Liver (tissue), 9 donors: Measurements from ENCODE around the gene SLC25A1. TPM values are rescaled to one million over a fixed set of nuclear protein-coding genes. Genes with fewer than 3 reads are reported as not detected.

ENCODE experiments used
- DNase-seq: peaks from one replicate; pipeline ENCODE4 v3.0.0-alpha.2; 2017; ENCODE audit warnings: low spot score
- H3K27ac ChIP-seq, 2 donors: one replicate each; pipeline ENCODE4 v1.7.0; 2013; ENCODE audit warnings: inconsistent platforms in 2 of 2, low read length in 2 of 2, control low read depth in 1 of 2, low read depth in 1 of 2, mild to moderate bottlenecking in 1 of 2
- H3K27me3 ChIP-seq, 4 donors: one replicate each; pipeline versions ENCODE4 v1.6.1 to v1.7.0; 2013; ENCODE audit warnings: low read length in 3 of 4, inconsistent platforms in 1 of 4, mild to moderate bottlenecking in 1 of 4, moderate library complexity in 1 of 4; ENCODE audit not compliant: control insufficient read depth in 4 of 4, insufficient read depth in 4 of 4
- H3K36me3 ChIP-seq, 4 donors: one replicate each; pipeline versions ENCODE4 v1.6.1 to v1.7.0; 2013; ENCODE audit warnings: low read length in 3 of 4, mild to moderate bottlenecking in 3 of 4, low read depth in 1 of 4, moderate library complexity in 1 of 4; ENCODE audit not compliant: control insufficient read depth in 4 of 4, insufficient read depth in 3 of 4
- H3K4me1 ChIP-seq, 4 donors: one replicate each; pipeline versions ENCODE4 v1.6.1 to v1.7.0; 2013; ENCODE audit warnings: low read length in 3 of 4, mild to moderate bottlenecking in 3 of 4, moderate library complexity in 1 of 4; ENCODE audit not compliant: control insufficient read depth in 4 of 4, insufficient read depth in 4 of 4
- H3K4me3 ChIP-seq, 3 donors: one replicate each; pipeline versions ENCODE4 v1.6.1 to v1.7.0; 2013; ENCODE audit warnings: low read length in 3 of 3, control low read depth in 1 of 3, low read depth in 1 of 3, mild to moderate bottlenecking in 1 of 3
- H3K9ac ChIP-seq, 2 donors: one replicate each; pipeline ENCODE4 v1.7.0; 2013; ENCODE audit warnings: low read length in 2 of 2, mild to moderate bottlenecking in 2 of 2, moderate library complexity in 2 of 2, control low read depth in 1 of 2, low read depth in 1 of 2
- H3K9me3 ChIP-seq, 4 donors: one replicate each; pipeline versions ENCODE4 v1.6.1 to v1.7.0; 2013; ENCODE audit warnings: low read length in 3 of 4; ENCODE audit not compliant: control insufficient read depth in 4 of 4
- EGR1 ChIP-seq, 2 donors: IDR thresholded peaks; 2 replicates each; pipeline ENCODE4 v1.6.1; 2016 to 2018; ENCODE audit warnings: antibody characterized with exemption in 2 of 2, low read depth in 2 of 2
- GABPA ChIP-seq, 2 donors: IDR thresholded peaks in 1 of 2; conservative IDR thresholded peaks in 1 of 2; 2 replicates each; pipeline ENCODE4 v1.6.1; 2016; ENCODE audit warnings: antibody characterized with exemption in 2 of 2, mild to moderate bottlenecking in 1 of 2, moderate library complexity in 1 of 2
- HNF4A ChIP-seq, 2 donors: conservative IDR thresholded peaks; 2 replicates each; pipeline ENCODE4 v1.6.1; 2016; ENCODE audit warnings: antibody characterized with exemption in 2 of 2, mild to moderate bottlenecking in 2 of 2
- HNF4G ChIP-seq: IDR thresholded peaks from 2 replicates; pipeline ENCODE4 v1.6.1; 2016; ENCODE audit warnings: antibody characterized with exemption
- JUND ChIP-seq, 2 donors: IDR thresholded peaks; 2 replicates each; pipeline ENCODE4 v1.6.1; 2016; ENCODE audit warnings: antibody characterized with exemption in 2 of 2
- RAD21 ChIP-seq, 2 donors: IDR thresholded peaks; 2 replicates each; pipeline ENCODE4 v1.6.1; 2016; ENCODE audit warnings: antibody characterized with exemption in 2 of 2, mild to moderate bottlenecking in 2 of 2
- SP1 ChIP-seq: IDR thresholded peaks from 2 replicates; pipeline ENCODE4 v1.6.1; 2018; ENCODE audit warnings: antibody characterized with exemption, mild to moderate bottlenecking
- YY1 ChIP-seq: IDR thresholded peaks from 2 replicates; pipeline ENCODE4 v1.6.1; 2016; ENCODE audit warnings: antibody characterized with exemption, mild to moderate bottlenecking
- WGBS: extraction: QIAGEN DNeasy Blood & Tissue Kit; methylation state at CpG from one replicate; pipeline ENCODE4 v1.1.7; 2013; 5-methylcytosine and 5-hydroxymethylcytosine counted together
- polyA plus RNA-seq, 2 donors: library from polyadenylated mRNA; stranded (reverse) in 1 of 2; unstranded in 1 of 2; fragments of 200-250 nt in 1 of 2; fragments of >200 nt in 1 of 2; fragmentation: Nextera tagmentation in 1 of 2; extraction: Ambion mirVana in 1 of 2; gene quantifications; one replicate each; pipeline versions ENCODE4 v1.2.1 to v1.2.3, GENCODE V29; 2013 to 2015
- total RNA-seq, 2 donors: library from RNA; depleted of rRNA; stranded (reverse); fragments of >200 nt; gene quantifications; one replicate each; pipeline ENCODE4 v1.2.3, GENCODE V29; 2014
- TF ChIP-seq, protein P1 (sequence below): IDR thresholded peaks from 2 replicates; pipeline ENCODE4 v1.6.1; 2016; ENCODE audit warnings: antibody characterized with exemption
- TF ChIP-seq, protein P2 (sequence below): IDR thresholded peaks from 2 replicates; pipeline ENCODE4 v1.6.1; 2016; ENCODE audit warnings: antibody characterized with exemption
- TF ChIP-seq, protein P3 (sequence below): IDR thresholded peaks from 2 replicates; pipeline ENCODE4 v1.6.1; 2016; ENCODE audit warnings: antibody characterized with exemption
- TF ChIP-seq, protein P4 (sequence below): IDR thresholded peaks from 2 replicates; pipeline ENCODE4 v1.6.1; 2016; ENCODE audit warnings: antibody characterized with exemption, mild to moderate bottlenecking
- TF ChIP-seq, protein P5 (sequence below): fragments of 150-350 bp; IDR thresholded peaks from 2 replicates; pipeline ENCODE4 v1.5.1; 2017; ENCODE audit warnings: improper control_type of control experiment, low read depth, low read length; ENCODE audit not compliant: missing input control
- donor health status: healthy.
- donor health status: healthy.
- donor health status: healthy.
- donor health status: healthy.
- donor health status: healthy.

The SLC25A1 gene
- total and polyA plus RNA-seq, 4 donors: 59.5 to 78.3 (median 73.9) TPM

DNA sequence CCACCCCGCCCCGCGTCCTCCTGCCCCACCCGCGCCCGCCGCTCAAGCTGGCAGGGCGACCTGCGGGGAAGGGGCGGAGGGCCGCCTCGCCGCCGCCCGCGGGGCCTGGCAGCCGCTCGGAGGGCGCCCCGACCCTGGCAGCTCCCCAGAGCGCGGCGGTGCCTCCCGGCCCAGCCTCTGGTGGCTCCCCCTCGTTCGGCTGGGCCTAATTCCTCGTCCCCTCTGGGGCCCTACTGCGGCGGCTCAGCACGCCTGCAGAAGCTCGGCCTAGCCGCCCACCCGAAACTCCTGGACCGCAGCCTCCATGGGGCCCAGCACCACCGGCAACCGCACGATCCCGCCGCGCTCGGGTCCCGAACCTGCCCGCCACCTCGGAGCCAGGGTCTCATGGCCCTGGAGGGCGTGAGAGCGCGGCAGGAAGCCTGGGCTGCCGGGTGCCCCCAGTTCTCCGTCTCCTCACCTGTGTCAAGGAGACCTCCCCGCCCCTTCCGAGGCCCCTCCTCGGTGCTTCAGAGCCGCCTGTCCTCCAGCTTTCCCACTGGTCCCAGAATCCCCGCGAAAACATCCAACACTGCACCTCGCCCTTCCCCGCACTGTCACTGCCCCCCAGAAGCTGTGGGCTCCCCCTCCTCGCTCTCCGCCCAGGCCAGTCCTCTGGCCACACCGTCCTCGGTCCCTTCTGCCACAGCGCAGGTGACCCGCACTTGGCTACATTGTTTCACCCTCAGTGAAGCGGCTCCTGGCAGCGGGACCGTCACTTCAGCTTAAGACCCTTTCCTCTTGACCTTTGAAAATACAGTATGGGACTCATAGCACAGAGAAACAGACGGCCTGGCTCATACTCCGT lies 27.8 kb downstream of the SLC25A1 start:
- no peak overlapping the region for H3K9ac ChIP-seq
- peaks cover 4 to 10% (median 7%) of the 10 kb centered on the region in 4 donors for H3K27me3 ChIP-seq
- H3K36me3 ChIP-seq: no peaks in the 10 kb centered on the region
- peaks cover 4 to 12% (median 4%) of the 10 kb centered on the region in 4 donors for H3K4me1 ChIP-seq
- WGBS: 11% methylated on average over 68 of the region's 68 CpGs
- H3K9me3 ChIP-seq: no peaks in the 10 kb centered on the region
- no peak for DNase-seq
- no peak overlapping the region for H3K27ac ChIP-seq
- H3K4me3 ChIP-seq: no peak overlapping the region
- TF ChIP-seq SP1 (no peak), JUND (IDR thresholded peaks at IDR 0.05) (no peak), HNF4A (conservative IDR thresholded peaks at IDR 0.05) (no peak), YY1 (no peak), EGR1 (IDR thresholded peaks at IDR 0.05; ENCODE audit: low read depth in 2 of 2) (no peak), HNF4G (no peak), GABPA (IDR thresholded peaks at IDR 0.05 in 1 of 2, conservative IDR thresholded peaks at IDR 0.05 in 1 of 2) (no peak)
- TF ChIP-seq, protein P1, sequence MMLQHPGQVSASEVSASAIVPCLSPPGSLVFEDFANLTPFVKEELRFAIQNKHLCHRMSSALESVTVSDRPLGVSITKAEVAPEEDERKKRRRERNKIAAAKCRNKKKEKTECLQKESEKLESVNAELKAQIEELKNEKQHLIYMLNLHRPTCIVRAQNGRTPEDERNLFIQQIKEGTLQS: no peak
- TF ChIP-seq, protein P2, sequence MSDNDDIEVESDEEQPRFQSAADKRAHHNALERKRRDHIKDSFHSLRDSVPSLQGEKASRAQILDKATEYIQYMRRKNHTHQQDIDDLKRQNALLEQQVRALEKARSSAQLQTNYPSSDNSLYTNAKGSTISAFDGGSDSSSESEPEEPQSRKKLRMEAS: no peak
- TF ChIP-seq, protein P3, sequence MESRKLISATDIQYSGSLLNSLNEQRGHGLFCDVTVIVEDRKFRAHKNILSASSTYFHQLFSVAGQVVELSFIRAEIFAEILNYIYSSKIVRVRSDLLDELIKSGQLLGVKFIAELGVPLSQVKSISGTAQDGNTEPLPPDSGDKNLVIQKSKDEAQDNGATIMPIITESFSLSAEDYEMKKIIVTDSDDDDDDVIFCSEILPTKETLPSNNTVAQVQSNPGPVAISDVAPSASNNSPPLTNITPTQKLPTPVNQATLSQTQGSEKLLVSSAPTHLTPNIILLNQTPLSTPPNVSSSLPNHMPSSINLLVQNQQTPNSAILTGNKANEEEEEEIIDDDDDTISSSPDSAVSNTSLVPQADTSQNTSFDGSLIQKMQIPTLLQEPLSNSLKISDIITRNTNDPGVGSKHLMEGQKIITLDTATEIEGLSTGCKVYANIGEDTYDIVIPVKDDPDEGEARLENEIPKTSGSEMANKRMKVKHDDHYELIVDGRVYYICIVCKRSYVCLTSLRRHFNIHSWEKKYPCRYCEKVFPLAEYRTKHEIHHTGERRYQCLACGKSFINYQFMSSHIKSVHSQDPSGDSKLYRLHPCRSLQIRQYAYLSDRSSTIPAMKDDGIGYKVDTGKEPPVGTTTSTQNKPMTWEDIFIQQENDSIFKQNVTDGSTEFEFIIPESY: no peak

DNA sequence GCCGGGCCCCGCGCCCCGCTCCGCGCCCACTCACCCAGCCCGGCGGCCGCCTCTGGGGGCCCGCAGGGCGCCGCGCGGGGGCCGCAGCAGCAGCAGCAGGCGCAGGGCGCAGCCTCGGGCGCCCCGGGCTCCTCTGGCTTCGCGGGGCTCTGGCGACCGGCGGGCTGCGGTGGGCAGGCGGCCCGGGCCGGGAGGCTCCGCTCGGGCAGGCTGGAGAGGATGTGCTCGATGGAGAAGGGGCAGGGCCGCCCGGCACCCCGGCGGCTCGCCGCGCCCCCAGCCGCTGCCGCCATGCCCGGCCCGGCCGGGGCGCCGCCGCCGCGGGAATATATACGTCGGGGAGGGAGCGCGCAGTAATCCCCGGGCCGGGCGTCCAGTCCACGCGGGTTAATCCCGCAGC lies 28.5 kb downstream of the SLC25A1 start, which contains the start of gene GSC2:
GSC2 (minus strand) TSS at position 302 of the 400 bp plus-strand sequence; CDS start at position 293, 9 bp downstream.
- Histone ChIP-seq H3K4me3 (peak within 1 kb of the TSS in 1 of 3 donors; percentile 22), H3K27me3 (peaks cover 4 to 10% (median 7%) of the 10 kb centered on the region in 4 donors), H3K9me3 (no peaks in the 10 kb centered on the region), H3K36me3 (no peaks in the 10 kb centered on the region), H3K4me1 (peaks cover 4 to 12% (median 4%) of the 10 kb centered on the region in 4 donors), H3K27ac (no peak within 1 kb of the TSS), H3K9ac (no peak within 1 kb of the TSS)
- no peak for DNase-seq
- TF ChIP-seq GABPA (IDR thresholded peaks at IDR 0.05 in 1 of 2, conservative IDR thresholded peaks at IDR 0.05 in 1 of 2) (no peak), HNF4G (no peak), RAD21 (IDR thresholded peaks at IDR 0.05) (no peak)
- TF ChIP-seq, protein P4, sequence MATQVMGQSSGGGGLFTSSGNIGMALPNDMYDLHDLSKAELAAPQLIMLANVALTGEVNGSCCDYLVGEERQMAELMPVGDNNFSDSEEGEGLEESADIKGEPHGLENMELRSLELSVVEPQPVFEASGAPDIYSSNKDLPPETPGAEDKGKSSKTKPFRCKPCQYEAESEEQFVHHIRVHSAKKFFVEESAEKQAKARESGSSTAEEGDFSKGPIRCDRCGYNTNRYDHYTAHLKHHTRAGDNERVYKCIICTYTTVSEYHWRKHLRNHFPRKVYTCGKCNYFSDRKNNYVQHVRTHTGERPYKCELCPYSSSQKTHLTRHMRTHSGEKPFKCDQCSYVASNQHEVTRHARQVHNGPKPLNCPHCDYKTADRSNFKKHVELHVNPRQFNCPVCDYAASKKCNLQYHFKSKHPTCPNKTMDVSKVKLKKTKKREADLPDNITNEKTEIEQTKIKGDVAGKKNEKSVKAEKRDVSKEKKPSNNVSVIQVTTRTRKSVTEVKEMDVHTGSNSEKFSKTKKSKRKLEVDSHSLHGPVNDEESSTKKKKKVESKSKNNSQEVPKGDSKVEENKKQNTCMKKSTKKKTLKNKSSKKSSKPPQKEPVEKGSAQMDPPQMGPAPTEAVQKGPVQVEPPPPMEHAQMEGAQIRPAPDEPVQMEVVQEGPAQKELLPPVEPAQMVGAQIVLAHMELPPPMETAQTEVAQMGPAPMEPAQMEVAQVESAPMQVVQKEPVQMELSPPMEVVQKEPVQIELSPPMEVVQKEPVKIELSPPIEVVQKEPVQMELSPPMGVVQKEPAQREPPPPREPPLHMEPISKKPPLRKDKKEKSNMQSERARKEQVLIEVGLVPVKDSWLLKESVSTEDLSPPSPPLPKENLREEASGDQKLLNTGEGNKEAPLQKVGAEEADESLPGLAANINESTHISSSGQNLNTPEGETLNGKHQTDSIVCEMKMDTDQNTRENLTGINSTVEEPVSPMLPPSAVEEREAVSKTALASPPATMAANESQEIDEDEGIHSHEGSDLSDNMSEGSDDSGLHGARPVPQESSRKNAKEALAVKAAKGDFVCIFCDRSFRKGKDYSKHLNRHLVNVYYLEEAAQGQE: no peak
- TF ChIP-seq, protein P5, sequence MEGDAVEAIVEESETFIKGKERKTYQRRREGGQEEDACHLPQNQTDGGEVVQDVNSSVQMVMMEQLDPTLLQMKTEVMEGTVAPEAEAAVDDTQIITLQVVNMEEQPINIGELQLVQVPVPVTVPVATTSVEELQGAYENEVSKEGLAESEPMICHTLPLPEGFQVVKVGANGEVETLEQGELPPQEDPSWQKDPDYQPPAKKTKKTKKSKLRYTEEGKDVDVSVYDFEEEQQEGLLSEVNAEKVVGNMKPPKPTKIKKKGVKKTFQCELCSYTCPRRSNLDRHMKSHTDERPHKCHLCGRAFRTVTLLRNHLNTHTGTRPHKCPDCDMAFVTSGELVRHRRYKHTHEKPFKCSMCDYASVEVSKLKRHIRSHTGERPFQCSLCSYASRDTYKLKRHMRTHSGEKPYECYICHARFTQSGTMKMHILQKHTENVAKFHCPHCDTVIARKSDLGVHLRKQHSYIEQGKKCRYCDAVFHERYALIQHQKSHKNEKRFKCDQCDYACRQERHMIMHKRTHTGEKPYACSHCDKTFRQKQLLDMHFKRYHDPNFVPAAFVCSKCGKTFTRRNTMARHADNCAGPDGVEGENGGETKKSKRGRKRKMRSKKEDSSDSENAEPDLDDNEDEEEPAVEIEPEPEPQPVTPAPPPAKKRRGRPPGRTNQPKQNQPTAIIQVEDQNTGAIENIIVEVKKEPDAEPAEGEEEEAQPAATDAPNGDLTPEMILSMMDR: no peak
- TF ChIP-seq, protein P3: no peak
- 4% methylated on average over 59 of the region's 59 CpGs for WGBS
